ENCODE data around the gene KRTAP5-5.

The KRTAP5-5 gene

GRCh38 chr11:1670905-1671371 lies 41.4 kb downstream of the KRTAP5-5 start:
- Mint-ChIP-seq H3K27me3 (peaks cover 52% of the 10 kb centered on the region), H3K27ac (ENCODE audit: low read depth) (no peak overlapping the region), H3K4me3 (no peak overlapping the region), H3K9me3 (no peaks in the 10 kb centered on the region), H3K4me1 (no peaks in the 10 kb centered on the region), H3K36me3 (ENCODE audit: insufficient read depth) (peaks cover 2% of the 10 kb centered on the region)
- ATAC-seq (replicated peaks; ENCODE audit: extremely low read depth, poor library complexity, severe bottlenecking) (no peak), DNase-seq (ENCODE audit: low spot score in 2 of 2) (no peak)

- ATAC-seq (replicated peaks; ENCODE audit: extremely low read depth, poor library complexity, severe bottlenecking) (no peak), DNase-seq (ENCODE audit: low spot score in 2 of 2) (no peak)
- Mint-ChIP-seq H3K4me3 (no peak overlapping the region), H3K9me3 (no peaks in the 10 kb centered on the region), H3K4me1 (no peaks in the 10 kb centered on the region), H3K36me3 (ENCODE audit: insufficient read depth) (peaks cover 2% of the 10 kb centered on the region), H3K27me3 (peaks cover 59% of the 10 kb centered on the region), H3K27ac (ENCODE audit: low read depth) (no peak overlapping the region)
Observed at GRCh38 chr11:1671658-1672057, 42.1 kb downstream of the KRTAP5-5 start.

- H3K4me3 Mint-ChIP-seq = no peak overlapping the region
- H3K36me3 Mint-ChIP-seq (ENCODE audit: insufficient read depth) = peaks cover 2% of the 10 kb centered on the region
- H3K9me3 Mint-ChIP-seq = no peaks in the 10 kb centered on the region
- H3K4me1 Mint-ChIP-seq = no peaks in the 10 kb centered on the region
- peaks cover 63% of the 10 kb centered on the region for H3K27me3 Mint-ChIP-seq
- ATAC-seq (replicated peaks; ENCODE audit: extremely low read depth, poor library complexity, severe bottlenecking) = no peak
- no peak for DNase-seq (ENCODE audit: low spot score in 2 of 2)
- no peak overlapping the region for H3K27ac Mint-ChIP-seq (ENCODE audit: low read depth)
Observed at GRCh38 chr11:1672613-1673350, 43.2 kb downstream of the KRTAP5-5 start.

GRCh38 chr11:1673446-1674172 lies 44.0 kb downstream of the KRTAP5-5 start:
- H3K27ac Mint-ChIP-seq (ENCODE audit: low read depth) = no peak overlapping the region
- H3K36me3 Mint-ChIP-seq (ENCODE audit: insufficient read depth) = peaks cover 2% of the 10 kb centered on the region
- H3K27me3 Mint-ChIP-seq = peaks cover 57% of the 10 kb centered on the region
- no peaks in the 10 kb centered on the region for H3K9me3 Mint-ChIP-seq
- no peak overlapping the region for H3K4me3 Mint-ChIP-seq
- no peak for DNase-seq (ENCODE audit: low spot score in 2 of 2)
- no peak for ATAC-seq (replicated peaks; ENCODE audit: extremely low read depth, poor library complexity, severe bottlenecking)
- no peaks in the 10 kb centered on the region for H3K4me1 Mint-ChIP-seq

GRCh38 chr11:1674173-1675131 lies 44.9 kb downstream of the KRTAP5-5 start:
- H3K36me3 Mint-ChIP-seq (ENCODE audit: insufficient read depth) = peaks cover 2% of the 10 kb centered on the region
- no peaks in the 10 kb centered on the region for H3K4me1 Mint-ChIP-seq
- no peak for DNase-seq (ENCODE audit: low spot score in 2 of 2)
- no peak for ATAC-seq (replicated peaks; ENCODE audit: extremely low read depth, poor library complexity, severe bottlenecking)
- H3K9me3 Mint-ChIP-seq = no peaks in the 10 kb centered on the region
- no peak overlapping the region for H3K27ac Mint-ChIP-seq (ENCODE audit: low read depth)
- peaks cover 60% of the 10 kb centered on the region for H3K27me3 Mint-ChIP-seq
- no peak overlapping the region for H3K4me3 Mint-ChIP-seq

GRCh38 chr11:1675536-1676228 lies 46.1 kb downstream of the KRTAP5-5 start:
- Mint-ChIP-seq H3K9me3 (no peaks in the 10 kb centered on the region), H3K36me3 (ENCODE audit: insufficient read depth) (no peaks in the 10 kb centered on the region), H3K27ac (ENCODE audit: low read depth) (no peak overlapping the region), H3K4me1 (no peaks in the 10 kb centered on the region), H3K27me3 (peaks cover 60% of the 10 kb centered on the region), H3K4me3 (no peak overlapping the region)
- no peak for DNase-seq (ENCODE audit: low spot score in 2 of 2)
- ATAC-seq (replicated peaks; ENCODE audit: extremely low read depth, poor library complexity, severe bottlenecking) = no peak

GRCh38 chr11:1676229-1676740 lies 46.7 kb downstream of the KRTAP5-5 start:
- Mint-ChIP-seq H3K27ac (ENCODE audit: low read depth) (no peak overlapping the region), H3K9me3 (no peaks in the 10 kb centered on the region), H3K27me3 (peaks cover 60% of the 10 kb centered on the region), H3K36me3 (ENCODE audit: insufficient read depth) (no peaks in the 10 kb centered on the region), H3K4me1 (no peaks in the 10 kb centered on the region), H3K4me3 (no peak overlapping the region)
- ATAC-seq (replicated peaks; ENCODE audit: extremely low read depth, poor library complexity, severe bottlenecking) (no peak), DNase-seq (ENCODE audit: low spot score in 2 of 2) (no peak)

- peaks cover 48% of the 10 kb centered on the region for H3K27me3 Mint-ChIP-seq
- ATAC-seq (replicated peaks; ENCODE audit: extremely low read depth, poor library complexity, severe bottlenecking) (no peak), DNase-seq (ENCODE audit: low spot score in 2 of 2) (no peak)
- no peaks in the 10 kb centered on the region for H3K4me1 Mint-ChIP-seq
- H3K9me3 Mint-ChIP-seq = no peaks in the 10 kb centered on the region
- no peaks in the 10 kb centered on the region for H3K36me3 Mint-ChIP-seq (ENCODE audit: insufficient read depth)
- no peak overlapping the region for H3K27ac Mint-ChIP-seq (ENCODE audit: low read depth)
- H3K4me3 Mint-ChIP-seq = no peak overlapping the region
Observed at GRCh38 chr11:1679881-1680280, 50.3 kb downstream of the KRTAP5-5 start.
